GM21528 (cell line): ENCODE measurements around the gene MIER2.
"Not testable (repeated sequence)": the region's sequence is repeated elsewhere in the genome, so short reads cannot be mapped to it uniquely, and the experiment has no call there.

Experiments
- ATAC-seq: cut with Tn5 transposase; IDR thresholded peaks from one replicate; pipeline ENCODE4 v1.9.1; 2021; ENCODE audit warnings: mild to moderate bottlenecking, moderate library complexity; ENCODE audit not compliant: unreplicated experiment, low FRiP score

The MIER2 gene

DNA sequence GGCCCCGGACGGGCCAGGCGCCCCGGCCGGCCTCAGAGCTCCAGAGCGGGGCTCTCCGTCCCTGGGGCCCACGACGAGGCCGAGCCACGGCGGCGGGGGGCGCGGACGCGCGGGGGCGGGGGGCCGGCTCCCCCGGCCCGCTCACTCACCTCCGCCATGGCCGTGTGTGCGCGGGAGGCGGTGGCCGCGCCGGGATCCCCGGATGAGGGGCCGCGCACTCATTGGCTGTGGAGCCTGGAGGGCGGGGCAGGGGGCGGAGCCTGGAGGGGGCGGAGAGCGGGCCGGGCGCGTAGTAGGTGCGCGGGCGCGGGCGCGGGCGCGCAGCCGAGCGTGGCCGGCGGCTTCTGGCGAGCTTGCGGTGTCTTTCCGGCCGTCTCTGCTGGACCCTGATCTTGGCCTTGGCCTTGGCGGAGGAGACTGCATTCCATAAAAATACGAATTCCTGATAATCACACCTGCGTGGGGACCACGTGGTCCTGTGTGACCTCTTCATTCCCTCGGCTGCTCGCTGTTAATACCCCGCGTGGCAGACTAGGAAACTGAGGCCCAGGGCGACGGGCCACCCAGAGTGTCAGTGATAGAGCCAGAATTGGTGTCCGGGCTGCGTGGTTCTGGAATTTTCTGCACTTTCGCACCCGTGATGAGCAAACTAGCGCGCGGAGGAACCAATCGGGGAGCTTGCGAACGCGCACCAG lies at the start of gene MIER2:
Gene MIER2, minus strand, starts transcription at position 172 of the 695 bp plus-strand sequence. Its CDS starts 14 bp downstream, at position 158.
- no peak for ATAC-seq

DNA sequence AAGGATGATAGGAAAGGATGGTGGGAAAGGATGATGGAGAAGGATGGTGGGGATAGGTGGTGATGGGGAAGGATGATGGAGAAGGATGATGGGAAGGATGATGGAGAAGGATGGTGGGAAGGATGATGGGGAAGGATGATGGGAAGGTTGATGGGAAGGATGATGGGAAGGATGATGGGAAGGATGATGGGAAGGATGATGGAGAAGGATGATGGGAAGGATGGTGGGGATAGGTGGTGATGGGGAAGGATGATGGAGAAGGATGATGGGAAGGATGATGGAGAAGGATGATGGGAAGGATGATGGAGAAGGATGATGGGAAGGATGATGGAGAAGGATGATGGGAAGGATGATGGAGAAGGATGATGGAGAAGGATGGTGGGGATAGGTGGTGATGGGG lies 49.0 kb upstream of the MIER2 start:
- not testable (repeated sequence) for ATAC-seq

- no peak for ATAC-seq
These were observed 47.9 kb upstream of the MIER2 start for GRCh38 chr19:392375-392970.

DNA sequence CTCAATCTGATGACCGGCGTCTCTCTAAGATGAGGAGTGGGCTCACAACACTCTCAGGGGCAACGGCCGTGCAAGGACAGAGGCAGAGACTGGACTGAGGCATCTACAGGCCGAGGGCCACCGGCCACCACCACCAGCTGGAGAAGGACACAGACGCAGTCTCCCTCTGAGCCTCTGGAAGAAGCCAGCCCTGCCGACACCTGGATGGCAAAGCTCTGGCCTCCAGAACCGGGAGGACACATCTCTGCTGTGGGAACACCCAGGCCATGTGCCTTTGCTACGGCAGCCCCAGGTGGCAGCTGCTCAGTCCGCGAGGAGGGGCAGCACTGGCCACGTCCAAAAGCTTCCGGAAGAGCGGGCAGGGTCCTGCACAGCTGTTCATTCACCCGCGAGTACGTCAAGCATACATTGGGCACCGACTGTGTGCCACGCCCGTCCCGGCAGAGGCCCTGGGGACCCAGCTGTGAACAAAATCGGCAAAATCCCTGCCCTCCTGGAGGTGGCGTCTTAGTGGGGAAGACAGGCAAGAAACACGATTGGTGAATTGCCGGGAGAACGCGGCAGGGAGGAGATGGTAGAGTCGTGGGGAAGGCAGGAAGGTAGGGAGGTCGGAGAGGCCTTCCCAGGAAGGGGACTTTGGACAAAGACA lies 47.3 kb upstream of the MIER2 start:
- no peak for ATAC-seq

GRCh38 chr19:391207-391557 lies 46.6 kb upstream of the MIER2 start:
- ATAC-seq: no peak

- ATAC-seq: no peak
These were observed 46.0 kb upstream of the MIER2 start for GRCh38 chr19:390386-391206.

DNA sequence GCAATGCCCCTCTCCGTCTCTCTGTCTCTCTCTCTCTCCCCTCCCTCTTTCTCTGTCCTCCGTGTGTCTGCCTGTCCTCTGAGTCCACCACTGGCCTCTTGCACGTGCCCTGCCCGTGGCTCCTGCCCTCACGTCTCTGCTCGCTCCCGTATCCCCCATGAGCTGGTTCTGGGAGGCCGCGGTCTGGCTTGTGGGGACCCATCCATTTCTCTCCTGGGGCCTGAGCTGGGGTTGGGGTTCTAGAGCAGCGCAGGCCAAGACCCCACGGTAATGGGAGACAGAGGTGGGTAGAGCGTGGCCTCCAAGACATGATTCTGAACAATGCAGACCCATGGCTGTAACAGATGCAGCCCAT lies 45.3 kb upstream of the MIER2 start:
- ATAC-seq: no peak

- no peak for ATAC-seq
These were observed 44.8 kb upstream of the MIER2 start for GRCh38 chr19:389255-389934.

DNA sequence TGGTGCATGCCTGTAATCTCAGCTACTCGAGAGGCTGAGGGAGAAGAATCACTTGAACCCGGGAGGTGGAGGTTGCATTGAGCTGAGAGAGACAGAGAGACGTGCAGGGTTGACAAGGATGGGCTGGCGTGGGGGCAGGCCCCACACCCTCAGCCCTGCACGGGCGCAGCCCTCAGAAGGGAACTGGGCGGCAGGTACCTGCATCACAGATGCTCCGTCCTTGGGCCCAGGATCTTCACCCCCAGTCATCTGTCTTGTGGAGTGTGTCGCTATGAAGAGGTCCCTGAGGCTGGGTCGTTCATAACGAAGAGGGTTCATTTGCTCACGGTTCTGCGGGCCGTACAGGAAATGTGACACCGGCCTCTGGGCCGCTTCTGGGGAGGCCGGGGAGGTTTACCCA lies 44.1 kb upstream of the MIER2 start:
- ATAC-seq: no peak

GRCh38 chr19:387777-388176 lies 43.2 kb upstream of the MIER2 start:
- no peak for ATAC-seq

GRCh38 chr19:386632-387301 lies 42.2 kb upstream of the MIER2 start:
- ATAC-seq: not testable (repeated sequence)

DNA sequence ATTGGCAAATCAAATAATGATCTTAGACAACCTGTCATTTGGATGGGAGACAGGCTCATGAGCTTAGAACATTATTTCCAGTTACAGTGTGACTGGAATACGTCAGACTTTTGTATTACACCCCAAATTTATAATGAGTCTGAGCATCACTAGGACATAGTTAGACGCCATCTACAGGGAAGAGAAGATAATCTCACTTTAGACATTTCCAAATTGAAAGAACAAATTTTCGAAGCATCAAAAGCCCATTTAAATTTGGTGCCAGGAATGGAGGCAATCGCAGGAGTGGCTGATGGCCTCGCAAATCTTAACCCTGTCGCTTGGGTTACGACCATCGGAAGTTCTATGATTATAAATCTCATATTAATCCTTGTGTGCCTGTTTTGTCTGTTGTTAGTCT lies 41.6 kb upstream of the MIER2 start:
- ATAC-seq: not testable (repeated sequence)

DNA sequence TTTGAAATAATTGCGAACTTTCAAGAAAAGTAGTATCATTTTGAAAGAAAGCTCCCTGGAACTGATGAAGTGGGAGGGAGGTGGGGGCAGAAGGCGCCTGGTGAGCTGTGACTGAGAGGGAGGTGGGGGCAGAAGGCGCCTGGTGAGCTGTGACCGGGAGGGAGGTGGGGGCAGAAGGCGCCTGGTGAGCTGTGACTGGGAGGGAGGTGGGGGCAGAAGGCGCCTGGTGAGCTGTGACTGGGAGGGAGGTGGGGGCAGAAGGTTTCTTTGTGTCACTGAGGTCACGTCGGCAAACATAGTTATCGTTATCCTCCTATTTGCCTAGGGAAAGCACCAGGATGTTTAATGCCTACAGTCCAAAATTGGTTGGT lies 40.2 kb upstream of the MIER2 start:
- ATAC-seq: no peak

DNA sequence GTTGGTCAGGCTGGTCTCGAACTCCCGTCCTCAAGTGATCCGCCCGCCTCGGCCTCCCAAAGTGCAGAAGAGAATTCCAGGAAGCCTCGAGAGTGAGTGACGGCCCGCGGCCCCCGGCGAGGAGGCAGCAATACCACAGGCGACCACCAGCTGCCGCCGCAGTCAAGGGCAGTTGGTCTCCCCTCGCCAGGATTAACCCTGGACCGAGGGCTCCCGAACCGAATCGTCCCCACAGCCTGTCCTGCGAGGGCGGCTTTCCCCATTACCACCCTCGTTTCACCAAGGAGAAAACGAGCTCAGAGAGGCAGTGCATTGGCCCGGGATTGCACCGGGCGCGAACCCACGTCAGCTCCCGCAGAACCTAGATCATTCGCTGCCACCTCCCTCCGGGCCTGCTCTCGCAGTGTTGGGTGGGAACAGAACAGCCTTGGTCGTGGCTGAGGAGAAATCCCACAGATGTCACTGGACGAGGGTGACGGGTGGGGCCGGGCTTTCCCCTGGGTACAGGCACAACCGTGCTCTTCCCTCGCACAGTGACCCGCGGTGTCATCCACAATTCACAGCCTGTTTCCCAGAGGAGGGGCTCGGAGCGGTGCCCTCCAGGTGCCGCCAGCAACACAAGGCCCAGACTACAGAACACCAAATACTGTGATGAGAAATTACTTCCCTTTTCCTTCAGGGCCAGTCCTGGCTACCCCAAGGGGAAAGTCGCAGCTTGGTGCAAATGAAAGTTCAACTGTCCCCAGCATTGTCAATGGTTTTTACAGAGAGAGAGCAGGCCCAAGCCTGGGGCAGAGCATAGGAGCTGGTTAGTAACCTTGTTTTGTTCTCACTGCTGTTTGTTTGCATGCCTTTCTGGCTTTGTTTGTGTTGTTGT lies 39.6 kb upstream of the MIER2 start:
- no peak for ATAC-seq

DNA sequence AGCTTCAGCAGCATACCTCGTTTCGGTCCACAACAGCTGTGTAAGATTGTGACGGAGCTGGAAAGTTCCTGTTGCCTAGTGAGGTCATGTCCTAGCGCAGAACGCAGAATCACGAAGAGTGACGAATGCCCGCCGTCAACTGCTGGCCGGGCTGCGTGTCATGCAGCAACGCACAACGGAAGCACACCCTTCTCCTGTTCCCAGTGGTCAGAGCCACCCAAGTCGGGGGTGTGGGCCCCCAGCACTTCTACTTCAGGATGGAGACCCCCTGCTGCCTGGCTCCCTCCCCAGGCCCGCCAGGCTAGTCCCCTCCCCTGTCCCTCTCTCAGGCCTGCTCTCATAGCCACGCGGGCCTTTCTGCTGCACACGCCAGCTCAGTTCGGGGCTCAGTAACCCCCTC lies 38.4 kb upstream of the MIER2 start:
- ATAC-seq: no peak

GRCh38 chr19:382578-382977 lies 38.0 kb upstream of the MIER2 start:
- ATAC-seq: not testable (repeated sequence)

- not testable (repeated sequence) for ATAC-seq
These were observed 37.3 kb upstream of the MIER2 start for GRCh38 chr19:381901-382300.

DNA sequence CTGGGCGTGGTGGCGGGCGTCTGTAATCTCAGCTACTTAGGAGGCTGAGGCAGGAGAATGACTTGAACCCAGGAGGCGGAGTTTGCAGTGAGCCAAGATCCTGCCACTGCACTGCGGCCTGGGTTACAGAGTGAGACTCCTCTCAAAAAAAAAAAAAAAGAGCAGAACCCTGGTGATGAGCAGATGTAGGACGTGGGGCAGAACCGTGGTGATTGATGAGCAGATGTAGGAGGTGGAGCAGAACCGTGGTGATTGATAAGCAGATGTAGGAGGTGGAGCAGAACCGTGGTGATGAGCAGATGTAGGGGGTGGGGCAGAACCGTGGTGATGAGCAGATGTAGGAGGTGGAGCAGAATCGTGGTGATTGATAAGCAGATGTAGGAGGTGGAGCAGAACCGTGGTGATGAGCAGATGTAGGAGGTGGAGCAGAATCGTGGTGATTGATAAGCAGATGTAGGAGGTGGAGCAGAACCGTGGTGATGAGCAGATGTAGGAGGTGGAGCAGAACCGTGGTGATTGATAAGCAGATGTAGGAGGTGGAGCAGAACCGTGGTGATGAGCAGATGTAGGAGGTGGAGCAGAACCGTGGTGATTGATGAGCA lies 36.1 kb upstream of the MIER2 start:
- ATAC-seq: not testable (repeated sequence)

- ATAC-seq: no peak
These were observed 35.2 kb upstream of the MIER2 start for GRCh38 chr19:379796-380195.
